AG04450 (cell line): ENCODE results near the gene CHDH. TPM values are rescaled to one million over a fixed set of nuclear protein-coding genes. Genes with fewer than 3 reads are reported as not detected.

Experiments
- CTCF ChIA-PET: fragments of 300-600, 350-600 bp; formaldehyde crosslinking; extraction: SDS; loops from one replicate; lab custom pipeline; 2022; ENCODE audit warnings: antibody characterized with exemption, inconsistent platforms; lab: Charles Lee
- POLR2A ChIA-PET: fragments of 350-600 bp; formaldehyde crosslinking; extraction: SDS; loops from one replicate; lab custom pipeline; 2021; ENCODE audit warnings: antibody characterized with exemption, inconsistent platforms; lab: Yijun Ruan, JAX
- DNase-seq: peaks from one replicate; pipeline ENCODE4 v3.0.0-alpha.2; 2011; ENCODE audit warnings: low read depth, low spot score
- H3K27ac ChIP-seq: one replicate; pipeline ENCODE4 v1.5.1; 2012; ENCODE audit warnings: low read depth, low read length, control low read depth
- H3K27me3 ChIP-seq: one replicate; pipeline ENCODE4 v1.6.0; 2012; ENCODE audit warnings: low read length; ENCODE audit not compliant: control insufficient read depth, insufficient read depth
- H3K4me3 ChIP-seq: 2 replicates; pipeline ENCODE4 v1.5.1; 2011; ENCODE audit warnings: mild to moderate bottlenecking, low read depth, low read length, control low read depth
- H3K9me3 ChIP-seq: 2 replicates; pipeline ENCODE4 v1.5.1; 2012; ENCODE audit warnings: low read length; ENCODE audit not compliant: control insufficient read depth, insufficient read depth
- polyA plus RNA-seq: library from polyadenylated mRNA; depleted of rRNA; stranded (reverse); fragments of >200 nt; gene quantifications from 2 replicates; pipeline ENCODE4 v1.2.3, GENCODE V29; 2011
- TF ChIP-seq, protein P1 (sequence below): IDR thresholded peaks from 2 replicates; pipeline ENCODE4 v1.5.1; 2011; ENCODE audit warnings: low read depth, low read length, control low read depth, inconsistent platforms

CHDH gene
- polyA plus RNA-seq, 1 experiment = 0.01 TPM

DNA sequence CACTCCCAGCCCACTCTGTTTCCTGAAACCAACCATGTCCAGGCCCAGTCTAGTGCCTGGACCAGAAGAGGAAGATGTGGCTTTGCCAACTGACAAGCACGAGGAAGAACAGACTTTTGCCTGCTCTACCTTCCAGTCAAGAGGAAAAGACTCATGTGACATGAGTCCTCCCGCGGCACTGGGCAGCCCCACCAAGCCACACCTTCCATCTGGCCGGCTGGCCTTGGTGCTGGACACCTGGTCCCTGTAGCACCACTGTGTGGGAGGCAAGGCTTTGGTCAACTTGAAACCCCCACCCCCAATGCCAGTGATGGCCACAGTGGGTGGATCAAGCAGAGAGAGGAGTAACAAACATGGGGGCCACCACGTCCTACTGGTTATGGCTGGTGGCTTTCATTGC is 12.5 kb downstream of the CHDH start:
- ChIA-PET POLR2A (no interaction called here), CTCF (no interaction called here)
- Histone ChIP-seq H3K27ac (no peak overlapping the region), H3K4me3 (no peak overlapping the region), H3K9me3 (no peaks in the 10 kb centered on the region), H3K27me3 (no peaks in the 10 kb centered on the region)
- TF ChIP-seq, protein P1, sequence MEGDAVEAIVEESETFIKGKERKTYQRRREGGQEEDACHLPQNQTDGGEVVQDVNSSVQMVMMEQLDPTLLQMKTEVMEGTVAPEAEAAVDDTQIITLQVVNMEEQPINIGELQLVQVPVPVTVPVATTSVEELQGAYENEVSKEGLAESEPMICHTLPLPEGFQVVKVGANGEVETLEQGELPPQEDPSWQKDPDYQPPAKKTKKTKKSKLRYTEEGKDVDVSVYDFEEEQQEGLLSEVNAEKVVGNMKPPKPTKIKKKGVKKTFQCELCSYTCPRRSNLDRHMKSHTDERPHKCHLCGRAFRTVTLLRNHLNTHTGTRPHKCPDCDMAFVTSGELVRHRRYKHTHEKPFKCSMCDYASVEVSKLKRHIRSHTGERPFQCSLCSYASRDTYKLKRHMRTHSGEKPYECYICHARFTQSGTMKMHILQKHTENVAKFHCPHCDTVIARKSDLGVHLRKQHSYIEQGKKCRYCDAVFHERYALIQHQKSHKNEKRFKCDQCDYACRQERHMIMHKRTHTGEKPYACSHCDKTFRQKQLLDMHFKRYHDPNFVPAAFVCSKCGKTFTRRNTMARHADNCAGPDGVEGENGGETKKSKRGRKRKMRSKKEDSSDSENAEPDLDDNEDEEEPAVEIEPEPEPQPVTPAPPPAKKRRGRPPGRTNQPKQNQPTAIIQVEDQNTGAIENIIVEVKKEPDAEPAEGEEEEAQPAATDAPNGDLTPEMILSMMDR = no peak
- DNase-seq = no peak

DNA sequence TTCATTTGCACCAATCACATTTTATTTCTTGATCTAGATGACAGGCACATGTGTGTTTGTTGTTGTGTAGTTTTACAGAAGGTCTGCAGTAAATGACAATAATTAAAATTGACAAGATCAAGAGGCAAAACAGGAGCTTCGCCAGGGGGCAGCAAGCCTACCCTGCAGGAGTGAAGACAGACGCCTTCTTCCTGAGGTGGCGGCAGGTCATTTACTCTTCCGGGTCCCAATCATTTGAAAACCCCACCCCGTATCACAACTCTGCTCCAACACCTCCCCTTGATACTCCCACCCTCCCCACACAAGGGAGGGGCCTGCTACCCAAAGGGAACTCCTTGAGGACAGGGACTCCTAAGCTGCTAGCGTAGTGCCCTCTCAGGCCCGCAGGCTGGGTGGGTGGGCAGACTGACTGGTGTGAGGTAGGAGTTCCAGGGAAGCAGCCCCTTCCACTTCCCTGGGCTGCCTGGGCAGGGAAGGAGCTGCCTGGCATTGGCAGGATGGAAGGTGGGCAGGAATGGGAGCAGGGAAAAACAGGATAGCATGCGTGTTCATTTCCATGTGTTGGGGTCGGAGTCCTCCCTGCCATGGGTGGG is 13.1 kb downstream of the CHDH start:
- Histone ChIP-seq H3K27me3 (no peaks in the 10 kb centered on the region), H3K4me3 (no peak overlapping the region), H3K27ac (no peak overlapping the region), H3K9me3 (no peaks in the 10 kb centered on the region)
- CTCF ChIA-PET = no interaction called here
- POLR2A ChIA-PET = no interaction called here
- DNase-seq = no peak
- TF ChIP-seq, protein P1 = no peak

- ChIA-PET CTCF (no interaction called here), POLR2A (interaction anchor here (0.6 kb wide), 1 partner anchor 14 kb away, joined by 3 read pairs; no protein-coding TSS in a partner anchor)
- no peak overlapping the region for H3K27ac ChIP-seq
- no peaks in the 10 kb centered on the region for H3K9me3 ChIP-seq
- H3K4me3 ChIP-seq = no peak overlapping the region
- TF ChIP-seq, protein P1 = no peak
- peaks cover 2% of the 10 kb centered on the region for H3K27me3 ChIP-seq
- no peak for DNase-seq
Measured at GRCh38 chr3:53830944-53831343, 15.3 kb downstream of the CHDH start.

DNA sequence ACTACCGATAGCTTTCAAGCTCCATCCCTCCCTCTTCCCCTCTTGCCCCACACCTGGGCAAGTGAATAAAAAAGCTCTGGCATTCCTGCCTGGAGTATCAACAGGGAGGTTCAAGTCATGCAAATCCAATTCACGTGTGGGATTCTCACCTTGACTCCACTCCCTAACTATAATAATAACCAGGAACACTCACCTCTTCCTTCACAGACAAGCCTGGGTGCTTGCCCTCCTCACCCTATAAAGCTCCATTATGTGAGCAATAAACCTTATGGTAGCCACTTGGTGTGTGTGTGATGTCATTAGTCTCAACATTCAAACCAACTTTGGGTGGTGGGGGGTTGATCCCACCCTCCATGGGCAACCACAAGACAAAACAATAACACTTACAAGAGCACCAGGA is 16.6 kb downstream of the CHDH start:
- CTCF ChIA-PET = no interaction called here
- Histone ChIP-seq H3K27me3 (peaks cover 2% of the 10 kb centered on the region), H3K27ac (no peak overlapping the region), H3K9me3 (no peaks in the 10 kb centered on the region), H3K4me3 (no peak overlapping the region)
- TF ChIP-seq, protein P1 = no peak
- POLR2A ChIA-PET = no interaction called here
- no peak for DNase-seq

GRCh38 chr3:53828581-53828980 is 17.6 kb downstream of the CHDH start:
- CTCF ChIA-PET = no interaction called here
- DNase-seq = no peak
- POLR2A ChIA-PET = no interaction called here
- Histone ChIP-seq H3K4me3 (no peak overlapping the region), H3K27ac (no peak overlapping the region), H3K27me3 (peaks cover 2% of the 10 kb centered on the region), H3K9me3 (no peaks in the 10 kb centered on the region)
- TF ChIP-seq, protein P1 = no peak
